Fibroblast of gingiva (primary cell): ENCODE measurements around the gene IPO11.

Experiments used
- DNase-seq: peaks from one replicate; pipeline ENCODE4 v3.0.0-alpha.2; 2011; ENCODE audit warnings: low read depth

Gene IPO11

DNA sequence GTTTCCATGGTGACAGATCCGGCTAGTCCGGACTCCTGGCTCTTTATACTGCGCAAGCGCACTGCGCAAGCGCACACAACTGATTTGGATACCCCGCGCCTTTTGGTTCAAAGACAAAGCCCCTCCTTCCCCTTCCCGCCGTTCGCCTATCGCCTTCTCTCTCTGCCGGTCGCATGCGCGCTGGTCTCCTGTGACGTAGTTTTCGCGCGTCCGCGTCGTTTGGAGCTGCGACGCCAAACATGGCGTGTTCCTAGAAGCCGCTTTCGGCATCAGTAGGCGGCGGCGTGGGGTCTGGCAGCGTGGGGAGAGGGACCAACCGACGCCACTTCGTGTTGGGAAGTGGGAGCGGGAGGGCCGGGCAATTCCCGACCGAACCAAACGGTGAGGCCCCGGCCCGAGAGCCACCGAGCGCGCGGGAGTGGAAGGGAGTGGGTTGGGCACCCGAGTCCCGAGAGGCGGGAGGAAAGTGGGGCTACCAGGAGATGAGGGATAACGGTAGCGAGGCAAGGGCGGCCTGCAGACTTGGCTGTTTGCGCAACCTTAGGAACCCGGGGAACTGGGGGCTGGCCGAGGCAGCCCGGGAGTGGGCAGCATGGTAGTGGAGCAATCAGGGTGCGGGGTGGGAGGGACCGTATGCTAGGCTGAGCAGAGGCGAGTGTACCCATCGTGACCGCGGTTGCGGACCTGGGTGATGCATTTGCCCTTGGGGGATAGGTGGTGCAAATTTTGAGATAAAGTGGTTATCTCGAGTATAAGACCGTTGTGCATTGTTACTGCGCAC lies at the start of gene IPO11:
Gene IPO11, plus strand, starts transcription at position 215 of the 781 bp plus-strand sequence. CDS start 24,517 bp downstream, outside the sequence.
- peak; percentile 98 for DNase-seq

DNA sequence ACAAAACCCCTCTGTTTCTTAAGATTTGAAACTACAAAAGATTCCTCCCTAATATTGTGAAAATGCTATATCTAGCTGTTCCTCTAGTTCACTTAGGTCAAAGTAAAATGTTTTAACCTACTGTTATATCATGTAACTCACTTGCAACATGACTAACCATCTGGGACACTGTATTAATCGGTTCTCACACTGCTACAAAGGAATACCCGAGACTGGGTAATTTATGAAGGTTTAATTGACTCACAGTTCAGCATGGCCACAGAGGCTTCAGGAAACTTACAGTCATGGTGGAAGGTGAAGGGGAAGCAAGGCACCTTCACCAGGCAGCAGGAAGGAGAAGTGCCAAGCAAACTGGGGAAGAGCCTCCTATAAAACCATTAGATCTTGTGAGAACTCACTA lies 43.5 kb upstream of the IPO11 start:
- no peak for DNase-seq

GRCh38 chr5:62371409-62371808 lies 41.2 kb upstream of the IPO11 start:
- DNase-seq = no peak

DNA sequence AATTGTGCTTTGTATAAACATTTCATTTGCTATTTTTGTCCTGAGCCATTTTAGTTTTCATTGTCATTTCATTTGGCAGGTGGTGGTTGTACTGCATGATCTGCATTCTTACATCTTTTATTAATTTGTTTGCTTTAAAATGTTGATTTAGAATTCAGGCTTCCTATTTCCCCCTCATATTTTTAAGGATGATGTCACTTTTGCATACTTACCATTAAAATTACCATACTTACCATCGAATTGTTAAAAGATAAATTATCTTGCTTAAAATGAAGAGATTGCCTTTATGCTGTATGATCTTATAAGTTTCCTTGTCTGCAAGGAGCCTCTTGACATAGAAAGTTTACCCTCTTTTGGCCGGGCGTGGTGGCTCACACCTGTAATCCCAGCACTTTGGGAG lies 40.0 kb upstream of the IPO11 start:
- DNase-seq = no peak

DNA sequence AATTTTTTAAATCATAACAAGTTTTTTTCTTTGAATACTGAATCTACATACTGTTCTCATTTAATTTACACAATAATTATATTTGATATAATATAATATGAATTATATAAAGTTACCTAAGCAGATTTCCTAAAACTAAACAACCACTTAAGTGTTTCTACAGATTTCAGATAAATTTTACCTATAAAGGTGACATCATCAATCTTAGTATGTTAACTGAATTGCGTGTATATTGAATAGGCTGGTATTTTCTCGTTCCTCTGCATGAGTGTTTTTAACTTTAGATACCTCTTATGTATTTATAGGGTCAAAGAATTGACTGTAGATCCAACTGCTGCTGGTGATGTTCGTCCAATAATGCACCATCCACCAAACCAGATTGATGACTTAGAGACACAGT lies 39.2 kb upstream of the IPO11 start:
- no peak for DNase-seq

DNA sequence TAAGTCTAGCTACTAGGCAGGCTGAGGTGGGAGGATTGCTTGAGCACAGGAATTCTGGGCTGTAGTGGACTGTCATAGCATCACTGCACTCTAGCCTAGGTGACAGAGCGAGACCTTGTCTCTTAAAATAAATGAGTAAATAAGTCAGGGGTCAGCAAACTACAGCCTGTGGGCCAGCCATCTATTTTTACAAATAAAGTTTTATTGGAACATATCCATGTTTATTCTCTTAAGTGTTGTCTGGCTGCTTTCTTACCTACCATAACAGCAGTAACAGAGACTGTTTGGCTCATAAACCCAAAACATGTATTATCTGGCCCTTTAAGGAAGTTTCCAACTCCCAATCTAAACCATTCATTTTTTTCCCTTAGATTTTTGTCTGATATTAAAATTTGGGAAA lies 38.5 kb upstream of the IPO11 start:
- DNase-seq = no peak

DNA sequence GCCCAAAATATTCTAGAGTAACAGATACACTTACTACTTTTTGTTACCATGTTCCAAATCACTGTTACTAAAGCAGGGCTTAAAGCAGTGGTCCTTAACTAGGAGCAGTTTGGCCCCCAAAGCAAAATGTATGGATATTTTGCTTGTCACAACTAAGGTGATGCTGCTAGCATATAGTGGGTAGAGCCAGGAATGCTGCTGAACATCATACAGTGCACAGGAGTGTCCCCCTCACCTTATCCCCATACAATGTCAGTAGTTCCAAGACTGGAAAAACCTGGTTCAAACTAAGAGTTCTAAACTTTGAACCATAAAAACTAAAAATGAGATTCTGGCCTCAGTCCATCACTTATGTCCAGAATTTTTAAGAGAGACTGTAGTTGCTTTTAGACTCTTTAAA lies 36.9 kb upstream of the IPO11 start:
- DNase-seq = no peak

DNA sequence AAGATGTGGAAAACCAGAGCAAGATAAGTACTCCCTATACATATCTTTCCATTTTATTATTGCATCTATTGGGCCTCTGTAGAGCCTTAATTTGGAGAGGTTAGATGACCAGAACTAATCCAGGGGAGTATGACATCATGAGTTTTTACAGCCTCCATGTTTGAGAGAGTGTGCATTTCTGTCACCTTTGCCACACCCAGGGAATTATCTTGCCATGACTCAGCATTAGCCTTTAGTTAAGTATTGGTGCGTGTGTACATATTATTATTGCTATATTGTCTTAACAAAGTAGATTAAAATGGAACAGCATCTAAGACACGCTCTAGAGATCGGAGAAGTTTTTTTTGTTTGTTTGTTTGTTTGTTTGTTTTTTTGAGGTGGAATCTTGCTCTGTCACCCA lies 36.5 kb upstream of the IPO11 start:
- DNase-seq = no peak

DNA sequence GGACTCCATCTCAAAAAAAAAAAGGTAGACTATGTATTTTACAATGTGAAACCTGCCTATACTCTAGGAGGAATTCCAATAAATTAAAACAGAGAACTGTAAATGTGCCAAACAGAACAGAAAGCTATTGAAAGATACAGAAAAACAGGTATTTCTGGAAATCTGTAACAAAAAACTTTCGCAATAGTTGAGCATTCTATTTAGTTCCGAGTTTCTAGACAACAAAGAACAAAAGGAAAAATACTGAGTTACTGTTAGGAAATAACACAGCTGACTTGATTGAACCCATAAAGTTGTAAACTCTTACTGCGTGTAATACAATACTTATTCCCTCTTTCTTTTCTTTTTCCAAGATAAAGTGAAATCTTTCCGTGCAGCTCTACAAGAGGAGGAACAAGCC lies 27.4 kb upstream of the IPO11 start:
- no peak for DNase-seq

- DNase-seq = no peak
Observed at GRCh38 chr5:62385816-62386400, 26.7 kb upstream of the IPO11 start.

DNA sequence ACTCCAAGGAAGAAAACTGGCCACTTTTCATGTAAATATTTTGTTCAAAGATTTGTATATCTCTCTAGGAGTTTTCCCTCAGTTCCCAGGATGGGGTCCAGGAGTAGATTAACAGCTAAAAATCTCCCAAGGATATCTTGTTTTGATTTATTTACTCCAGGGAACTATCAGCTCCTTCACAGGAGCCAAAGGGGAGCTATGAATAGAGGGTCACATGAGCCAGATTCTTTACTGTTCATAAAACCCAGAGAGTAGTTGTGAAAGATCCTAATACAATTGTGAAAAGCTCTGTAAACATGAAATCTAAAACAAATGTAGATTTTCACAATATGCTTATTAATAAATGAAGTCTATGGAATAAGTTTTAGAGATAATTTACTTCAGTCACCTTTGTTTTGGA lies 25.7 kb upstream of the IPO11 start:
- peak; percentile 81 for DNase-seq

DNA sequence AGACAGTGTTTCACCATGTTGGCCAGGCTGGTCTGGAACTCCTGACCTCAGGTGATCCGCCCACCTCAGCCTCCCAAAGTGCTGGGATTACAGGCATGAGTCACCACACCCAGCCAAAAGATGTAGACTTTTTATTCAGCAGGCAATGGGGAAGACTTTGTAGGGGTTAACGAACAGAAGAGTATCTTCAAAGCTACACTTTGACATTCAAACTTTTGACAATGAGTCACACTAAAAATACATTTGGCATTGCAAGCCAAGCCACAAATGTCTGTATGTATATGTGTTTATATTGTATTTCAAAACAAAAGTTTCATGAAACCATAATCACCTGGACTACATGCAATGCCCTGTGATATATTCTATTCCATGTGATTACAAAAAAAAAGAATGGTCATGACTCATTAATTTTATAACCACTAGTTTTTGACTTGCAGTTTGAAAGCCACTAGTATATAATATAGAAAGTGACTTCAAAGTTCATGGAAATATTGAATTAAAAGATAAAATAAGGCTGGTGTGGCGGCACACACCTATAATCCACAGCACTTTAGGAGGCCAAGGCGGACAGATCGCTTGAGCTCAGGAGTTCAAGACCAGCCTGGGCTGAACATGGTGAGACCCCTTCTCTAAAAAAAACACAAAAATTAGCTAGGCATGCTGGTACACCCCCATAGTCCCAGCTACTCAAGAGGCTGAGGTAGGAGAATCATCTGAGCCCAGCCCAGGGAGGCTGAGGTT lies 17.2 kb upstream of the IPO11 start:
- peak; percentile 47 for DNase-seq

DNA sequence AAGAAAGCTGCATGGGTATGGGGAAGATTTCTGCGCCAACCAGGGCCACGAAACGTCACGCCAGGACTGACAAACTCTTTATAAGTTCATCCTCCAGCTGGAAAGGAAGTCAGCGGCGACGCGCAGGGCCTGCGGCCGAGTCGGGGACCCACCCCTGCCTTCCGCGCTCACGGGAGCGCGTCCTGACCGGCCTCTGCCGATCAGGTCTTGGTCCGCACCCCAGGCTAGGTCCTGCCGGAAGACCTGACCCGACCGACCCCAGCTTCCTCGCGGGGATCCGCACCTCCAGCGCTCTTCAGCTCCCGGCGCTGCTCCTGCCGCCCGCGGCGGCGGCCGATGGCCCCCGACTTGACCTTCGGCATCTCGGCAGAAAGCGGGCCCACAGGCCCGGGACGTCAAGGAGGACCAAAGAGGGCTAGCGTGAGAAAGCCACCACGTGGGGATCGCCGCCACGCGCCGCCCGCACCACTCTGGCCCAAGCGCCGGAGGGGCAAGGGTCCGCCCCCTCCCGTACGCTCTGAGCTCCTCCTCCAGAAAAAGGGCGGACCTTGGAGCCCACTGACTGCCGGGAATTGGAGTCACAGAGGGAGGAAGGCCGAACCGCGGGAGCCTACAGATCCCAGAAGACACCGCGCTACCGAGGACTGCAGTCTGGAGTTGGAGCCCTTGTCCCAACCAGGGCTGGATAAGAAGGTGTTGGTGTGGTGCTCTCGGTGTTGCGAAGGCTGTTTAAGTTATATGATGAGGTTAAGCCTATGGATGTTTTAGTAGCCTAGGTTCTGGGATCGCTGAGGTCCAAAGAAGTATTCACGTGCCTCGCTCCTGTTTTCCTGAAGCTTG lies 8.9 kb upstream of the IPO11 start, which contains the start of gene DIMT1:
Gene DIMT1, minus strand, starts transcription at position 495 of the 840 bp plus-strand sequence. Its CDS starts 133 bp downstream, at position 362.
- DNase-seq = peak; percentile 98

DNA sequence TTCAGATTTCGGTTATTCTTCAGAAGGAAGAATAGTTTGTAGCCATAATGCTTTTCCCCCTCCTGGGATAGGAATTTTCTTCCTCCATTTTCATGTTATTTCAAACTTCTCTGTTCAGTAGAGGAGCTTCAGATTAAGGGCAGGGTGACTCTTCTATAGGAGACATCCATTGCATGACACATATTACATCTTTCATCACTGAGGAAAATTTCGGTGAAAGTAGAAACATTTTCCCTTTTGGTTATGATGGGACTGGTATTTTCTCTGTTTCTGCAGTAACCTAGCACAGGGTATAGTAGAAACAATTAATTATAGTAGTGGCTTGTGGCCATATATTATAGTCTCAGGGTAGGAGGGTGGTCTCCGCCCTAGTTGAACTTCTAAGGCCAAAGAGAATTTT lies 1.1 kb downstream of the IPO11 start:
- no peak for DNase-seq

- DNase-seq = no peak
Observed at GRCh38 chr5:62418462-62419076, 6.0 kb downstream of the IPO11 start.

DNA sequence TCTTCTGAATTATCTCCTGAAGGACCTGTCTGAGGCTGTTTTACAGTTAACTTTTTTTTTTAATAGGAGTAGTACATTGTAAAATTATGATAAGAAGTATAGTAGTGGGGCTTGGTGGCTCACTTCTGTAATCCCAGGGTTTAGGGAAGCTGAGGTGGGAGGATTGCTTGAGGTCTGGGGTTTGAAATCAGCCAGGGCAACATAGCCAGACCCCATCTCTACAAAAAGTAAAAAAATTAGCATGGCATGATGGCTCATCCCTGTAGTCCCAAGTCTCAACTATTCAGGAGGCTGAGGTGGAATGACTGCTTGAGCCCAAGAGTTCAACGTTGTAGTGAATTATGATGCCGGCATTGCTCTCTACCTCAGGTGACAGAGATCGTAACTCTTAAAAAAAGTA lies 7.0 kb downstream of the IPO11 start:
- no peak for DNase-seq

GRCh38 chr5:62421414-62421813 lies 8.9 kb downstream of the IPO11 start:
- DNase-seq = no peak

GRCh38 chr5:62424763-62425162 lies 12.2 kb downstream of the IPO11 start:
- no peak for DNase-seq

DNA sequence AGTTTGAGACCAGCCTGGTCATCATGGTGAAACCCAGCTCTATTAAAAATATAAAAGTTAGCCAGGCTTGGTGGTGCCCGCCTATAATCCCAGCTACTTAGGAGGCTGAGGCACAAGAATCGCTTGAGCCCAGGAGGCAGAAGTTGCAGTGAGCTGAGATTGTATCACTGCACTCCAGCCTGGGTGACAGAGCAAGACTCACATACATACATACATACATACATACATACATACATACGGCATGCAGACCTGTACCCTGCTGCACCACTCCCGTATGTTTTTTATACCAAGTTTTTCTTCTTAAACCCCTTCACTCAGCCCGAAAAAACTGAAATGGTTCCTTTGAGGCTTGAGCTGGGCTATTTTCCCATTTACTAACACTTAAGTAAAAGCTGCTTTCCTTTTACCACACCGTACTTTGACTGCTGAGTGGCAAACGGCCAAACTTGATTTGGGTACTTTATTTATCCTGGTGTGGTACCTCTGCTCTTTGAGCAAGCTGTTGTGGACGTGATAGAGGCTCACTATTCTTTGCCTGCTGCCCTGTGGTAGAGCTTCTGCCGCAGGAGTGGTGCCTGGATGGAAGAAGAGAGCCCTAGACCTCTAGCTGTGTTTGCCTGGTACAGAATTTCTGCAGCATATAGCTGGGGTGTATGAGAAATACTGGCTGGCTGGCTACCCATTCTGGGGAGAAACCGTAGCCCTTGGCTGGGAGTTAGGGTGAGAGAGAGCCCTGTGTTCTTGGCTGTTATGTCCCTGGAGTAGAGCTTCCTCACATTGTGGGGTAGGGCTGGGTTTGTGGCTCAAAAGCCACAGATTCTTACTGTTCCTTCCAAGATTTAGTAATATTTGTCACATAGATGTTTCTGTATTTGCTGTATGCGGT lies 19.4 kb downstream of the IPO11 start:
- DNase-seq = peak; percentile 64

DNA sequence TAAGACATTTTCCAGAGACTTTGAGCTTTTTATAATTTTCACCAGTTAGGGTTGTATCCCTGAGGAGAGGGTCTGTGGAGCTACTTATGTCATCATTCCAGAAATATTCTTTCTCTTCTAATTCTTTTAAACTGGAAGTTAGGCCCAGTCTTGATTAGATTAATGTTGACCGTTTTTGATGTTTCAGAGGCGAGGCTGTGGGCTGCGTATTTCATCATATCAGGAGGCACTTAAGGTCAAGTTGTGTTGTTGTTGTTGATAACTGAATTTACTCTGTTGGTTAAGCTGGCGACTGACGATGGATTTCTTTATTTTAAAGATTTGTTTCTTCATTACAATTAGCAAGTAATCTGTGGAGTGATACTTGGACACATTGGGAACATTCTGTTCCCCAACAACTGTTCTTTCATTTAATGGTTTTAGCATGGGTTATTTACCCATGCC lies 20.1 kb downstream of the IPO11 start:
- peak; percentile 52 for DNase-seq

- no peak for DNase-seq
Observed at GRCh38 chr5:62448528-62448927, 36.0 kb downstream of the IPO11 start.
